HCT116 (cell line): ENCODE results near the gene TWIST1. TPM values are rescaled to one million over a fixed set of nuclear protein-coding genes. Genes with fewer than 3 reads are reported as not detected.

ENCODE experiments used
- ATAC-seq: fragments of 200-7000 bp; cut with Tn5 transposase; 2 replicates; pipeline ENCODE4 v1.9.1; 2020; ENCODE audit warnings: mild to moderate bottlenecking, moderate library complexity
- BruUV-seq: library from RNA; stranded (reverse); fragments of 400-500 nt; replicated peaks from 2 replicates; lab custom pipeline; 2021; lab: Mats Ljungman, UMichigan
- CTCF ChIA-PET: fragments of 300-600 bp; sonication (Branson Sonifier 250); formaldehyde crosslinking; loops from one replicate; lab custom pipeline; 2021; ENCODE audit warnings: antibody characterized with exemption; lab: Charles Lee
- POLR2A ChIA-PET: fragments of 300-600, 350-600 bp; sonication (Branson Sonifier 250); formaldehyde crosslinking; loops from one replicate; lab custom pipeline; 2021; ENCODE audit warnings: antibody characterized with exemption; lab: Charles Lee
- RAD21 ChIA-PET, 2 experiments: fragments of 300-600 bp; sonication (Branson Sonifier 250); formaldehyde crosslinking; loops; one replicate each; lab custom pipeline; 2023; ENCODE audit warnings: low total read pairs in 2 of 2; ENCODE audit not compliant: uncharacterized antibody in 2 of 2, unreplicated experiment in 2 of 2, low non-redundant PET in 1 of 2; lab: Charles Lee
- DNase-seq: peaks from one replicate; pipeline ENCODE4 v3.0.0-alpha.2; 2010; ENCODE audit warnings: low read depth, low spot score
- H2AFZ ChIP-seq: fragments of 200-600 bp; shearing (Covaris generic), sonication (generic); 2 replicates; pipeline ENCODE4 v1.6.1; 2017; ENCODE audit warnings: low read depth, mixed run types, mixed read lengths, antibody characterized with exemption, low read length; ENCODE audit not compliant: poor library complexity, severe bottlenecking
- H3K27ac ChIP-seq: 2 replicates; pipeline ENCODE4 v1.5.1; 2012; ENCODE audit warnings: low read depth, low read length
- H3K27me3 ChIP-seq: fragments of 200-600 bp; sonication (generic); 2 replicates; pipeline ENCODE4 v1.6.1; 2016; ENCODE audit warnings: mixed run types, low read length, mixed read lengths; ENCODE audit not compliant: insufficient read depth
- H3K36me3 ChIP-seq, 2 experiments: fragments of 200-500 bp in 1 of 2; fragments of 200-600 bp in 1 of 2; sonication (Bioruptor generic) in 1 of 2; sonication (generic) in 1 of 2; 2 replicates each; pipeline versions ENCODE4 v1.5.1 to v1.6.1; 2014 to 2016; ENCODE audit warnings: low read length in 2 of 2, inconsistent platforms in 1 of 2, mixed read lengths in 1 of 2, mixed run types in 1 of 2; ENCODE audit not compliant: insufficient read depth in 2 of 2, control insufficient read depth in 1 of 2
- H3K4me1 ChIP-seq, 2 experiments: fragments of 200-600 bp in 1 of 2; sonication (generic) in 1 of 2; 2 replicates each; pipeline versions ENCODE4 v1.5.1 to v1.6.1; 2012 to 2017; ENCODE audit warnings: low read length in 2 of 2, inconsistent platforms in 1 of 2, mild to moderate bottlenecking in 1 of 2, mixed read lengths in 1 of 2, mixed run types in 1 of 2, moderate library complexity in 1 of 2; ENCODE audit not compliant: insufficient read depth in 2 of 2, control insufficient read depth in 1 of 2
- H3K4me2 ChIP-seq: fragments of 200-600 bp; sonication (generic); 2 replicates; pipeline ENCODE4 v1.6.1; 2017; ENCODE audit warnings: mixed run types, low read length, mixed read lengths
- H3K4me3 ChIP-seq, 2 experiments: fragments of 200-600 bp in 1 of 2; sonication (generic) in 1 of 2; replicated peaks in 1 of 2; 2 replicates each; pipeline ENCODE4 v1.5.1; 2011 to 2016; ENCODE audit warnings: low read length in 2 of 2, control low read depth in 1 of 2, low read depth in 1 of 2, mild to moderate bottlenecking in 1 of 2, mixed read lengths in 1 of 2, mixed run types in 1 of 2
- H3K79me2 ChIP-seq: fragments of 200-600 bp; sonication (generic); 2 replicates; pipeline ENCODE4 v1.6.1; 2017; ENCODE audit warnings: mild to moderate bottlenecking, mixed run types, low read length, moderate library complexity, mixed read lengths; ENCODE audit not compliant: insufficient read depth
- H3K9ac ChIP-seq: fragments of 200-600 bp; sonication (generic); 2 replicates; pipeline ENCODE4 v1.6.1; 2016; ENCODE audit warnings: low read length, mixed read lengths
- H3K9me2 ChIP-seq: fragments of 200-600 bp; sonication (generic), shearing (Covaris generic); 2 replicates; pipeline ENCODE4 v1.6.1; 2017; ENCODE audit warnings: mixed run types, mild to moderate bottlenecking, moderate library complexity; ENCODE audit not compliant: insufficient read depth
- H3K9me3 ChIP-seq, 2 experiments: fragments of 200-500 bp in 1 of 2; fragments of 200-600 bp in 1 of 2; sonication (Bioruptor generic) in 1 of 2; sonication (generic) in 1 of 2; 2 replicates each; pipeline ENCODE4 v1.6.1; 2014 to 2017; ENCODE audit warnings: low read length in 2 of 2, mixed read lengths in 2 of 2, inconsistent platforms in 1 of 2, low read depth in 1 of 2, mild to moderate bottlenecking in 1 of 2, mixed run types in 1 of 2, moderate library complexity in 1 of 2; ENCODE audit not compliant: control insufficient read depth in 1 of 2, insufficient read depth in 1 of 2
- H4K20me1 ChIP-seq: fragments of 200-600 bp; sonication (generic), shearing (Covaris generic); 2 replicates; pipeline ENCODE4 v1.6.1; 2017; ENCODE audit warnings: mixed run types, mild to moderate bottlenecking, moderate library complexity; ENCODE audit not compliant: insufficient read depth
- ELF1 ChIP-seq: IDR thresholded peaks from 2 replicates; pipeline ENCODE4 v1.6.1; 2012; ENCODE audit warnings: low read depth, borderline replicate concordance
- EZH2 ChIP-seq: fragments of 200-600 bp; sonication (generic); IDR thresholded peaks from 2 replicates; pipeline ENCODE4 v1.6.1; 2017; ENCODE audit warnings: antibody characterized with exemption, mixed run types
- EZH2phosphoT487 ChIP-seq: fragments of 200-600 bp; IDR thresholded peaks from 2 replicates; pipeline ENCODE4 v1.6.1; 2018; ENCODE audit warnings: antibody characterized with exemption, borderline replicate concordance
- FOSL1 ChIP-seq: IDR thresholded peaks from 2 replicates; pipeline ENCODE4 v1.6.1; 2012; ENCODE audit warnings: low read depth
- RAD21 ChIP-seq: IDR thresholded peaks from 2 replicates; pipeline ENCODE4 v1.6.1; 2012; ENCODE audit warnings: low read depth, mild to moderate bottlenecking
- SIN3A ChIP-seq: IDR thresholded peaks from 2 replicates; pipeline ENCODE4 v1.6.1; 2012; ENCODE audit warnings: low read depth
- SP1 ChIP-seq: IDR thresholded peaks from 2 replicates; pipeline ENCODE4 v1.6.1; 2012; ENCODE audit warnings: low read depth
- SRF ChIP-seq: IDR thresholded peaks from 2 replicates; pipeline ENCODE4 v1.6.1; 2012; ENCODE audit warnings: low read depth
- ZFX ChIP-seq: fragments of 450-650 bp; IDR thresholded peaks from 2 replicates; pipeline ENCODE4 v1.6.1; 2017
- intact Hi-C: fragments of 100-400 bp; cut with micrococcal nuclease; formaldehyde crosslinking; loops from 2 replicates; pipeline ENCODE4 v1.10.0; 2022
- total RNA-seq: library from RNA; stranded (reverse); gene quantifications from one replicate; pipeline ENCODE4 v1.2.1, GENCODE V29; 2021; ENCODE audit not compliant: unreplicated experiment

Gene TWIST1
- total RNA-seq, 1 experiment from 2014 or later = 0.86 TPM

GRCh38 chr7:19145434-19146115, 28.1 kb upstream of the TWIST1 start:
- TF ChIP-seq FOSL1 (no peak), SIN3A (no peak), ELF1 (no peak)
- CTCF ChIA-PET = no interaction called here
- Histone ChIP-seq H4K20me1 (no peaks in the 10 kb centered on the region), H3K9ac (no peak overlapping the region), H2AFZ (no peak overlapping the region), H3K9me3 (no peaks in the 10 kb centered on the region), H3K79me2 (no peaks in the 10 kb centered on the region), H3K27me3 (no peaks in the 10 kb centered on the region), H3K4me3 (no peak overlapping the region), H3K36me3 (no peaks in the 10 kb centered on the region), H3K9me2 (no peaks in the 10 kb centered on the region), H3K4me1 (no peaks in the 10 kb centered on the region), H3K27ac (no peak overlapping the region), H3K4me2 (no peak overlapping the region)
- BruUV-seq = no TSS peak
- no peak for DNase-seq
- no peak for ATAC-seq
- RAD21 ChIA-PET = no interaction called here
- POLR2A ChIA-PET = no interaction called here
- intact Hi-C loops = no loop called here

- H4K20me1 ChIP-seq = no peaks in the 10 kb centered on the region
- no peak within 1 kb of the TSS for H3K4me3 ChIP-seq
- CTCF ChIA-PET = no interaction called here
- H3K4me1 ChIP-seq = no peaks in the 10 kb centered on the region
- no peak within 1 kb of the TSS for H3K4me2 ChIP-seq
- no peaks in the 10 kb centered on the region for H3K9me2 ChIP-seq
- no peak within 1 kb of the TSS for H3K9ac ChIP-seq
- ATAC-seq (no peak), DNase-seq (no peak)
- POLR2A ChIA-PET = no interaction called here
- intact Hi-C loops = no loop called here
- no TSS peak for BruUV-seq
- TF ChIP-seq SP1 (no peak), RAD21 (no peak), ZFX (no peak), SRF (no peak), EZH2 (no peak), ELF1 (no peak), EZH2phosphoT487 (no peak)
- H3K9me3 ChIP-seq = no peaks in the 10 kb centered on the region
- H3K36me3 ChIP-seq = no peaks in the 10 kb centered on the region
- no peak within 1 kb of the TSS for H2AFZ ChIP-seq
- H3K27ac ChIP-seq = no peak within 1 kb of the TSS
- no peaks in the 10 kb centered on the region for H3K27me3 ChIP-seq
- no peaks in the 10 kb centered on the region for H3K79me2 ChIP-seq
- RAD21 ChIA-PET = no interaction called here
These were observed 27.4 kb upstream of the TWIST1 start, which contains the start of gene FERD3L for GRCh38 chr7:19144661-19145433. Gene FERD3L, minus strand, starts transcription at chr7:19145421. Its CDS starts 59 bp downstream, at chr7:19145362.
